Measurements from ENCODE around the gene ITGA1. TPM values are rescaled to one million over a fixed set of nuclear protein-coding genes. Genes with fewer than 3 reads are reported as not detected.

Gene ITGA1
- polyA plus RNA-seq, 1 experiment, result 148 TPM

- no peak for TF ChIP-seq CTCF (IDR thresholded peaks at IDR 0.05; ENCODE audit: low read depth, low read length)
- DNase-seq (ENCODE audit: low read depth, low spot score), result no peak
- CTCF ChIA-PET, result interaction anchor here (1.2 kb wide), 1 partner anchor 10 kb away, joined by 5 read pairs; no protein-coding TSS in a partner anchor
- POLR2A ChIA-PET, result interaction anchor here (0.5 kb wide), 1 partner anchor 11 kb away, joined by 3 read pairs; no protein-coding TSS in a partner anchor
- no peaks in the 10 kb centered on the region for H3K9me3 ChIP-seq (ENCODE audit: control insufficient read depth, insufficient read depth, low read length)
- no peaks in the 10 kb centered on the region for H3K27me3 ChIP-seq (ENCODE audit: control insufficient read depth, insufficient read depth, low read length)
- no peak overlapping the region for H3K4me3 ChIP-seq (ENCODE audit: low read depth, low read length)
- no peak overlapping the region for H3K27ac ChIP-seq (ENCODE audit: low read depth, low read length)
Observed at GRCh38 chr5:52821901-52822300, 34.2 kb downstream of the ITGA1 start.

DNA sequence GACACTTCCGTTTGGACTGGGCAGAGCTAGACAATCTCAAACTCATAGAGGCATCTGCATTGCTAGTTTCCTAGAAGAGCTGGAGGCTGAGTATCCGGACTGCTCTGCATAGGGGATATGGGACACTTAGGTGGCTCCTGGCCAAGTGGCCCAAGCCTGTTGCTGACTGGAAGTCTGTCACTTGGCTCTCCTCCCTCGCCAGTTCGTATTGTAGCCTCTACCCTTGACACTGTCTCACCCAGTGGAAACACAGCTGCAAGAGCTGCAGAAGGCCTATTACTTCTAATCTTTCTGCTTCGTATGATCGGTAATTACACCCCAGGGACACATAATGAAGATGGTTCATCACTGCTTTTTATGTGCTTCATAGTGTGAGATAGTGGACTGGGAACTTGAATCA, 34.7 kb downstream of the ITGA1 start:
- Histone ChIP-seq H3K27me3 (ENCODE audit: control insufficient read depth, insufficient read depth, low read length) (no peaks in the 10 kb centered on the region), H3K27ac (ENCODE audit: low read depth, low read length) (no peak overlapping the region), H3K9me3 (ENCODE audit: control insufficient read depth, insufficient read depth, low read length) (no peaks in the 10 kb centered on the region), H3K4me3 (ENCODE audit: low read depth, low read length) (no peak overlapping the region)
- ChIA-PET CTCF (interaction anchor here (1.2 kb wide), 1 partner anchor 10 kb away, joined by 5 read pairs; no protein-coding TSS in a partner anchor), POLR2A (interaction anchor here (0.5 kb wide), 1 partner anchor 11 kb away, joined by 3 read pairs; no protein-coding TSS in a partner anchor)
- no peak for DNase-seq (ENCODE audit: low read depth, low spot score)
- no peak for TF ChIP-seq CTCF (IDR thresholded peaks at IDR 0.05; ENCODE audit: low read depth, low read length)

DNA sequence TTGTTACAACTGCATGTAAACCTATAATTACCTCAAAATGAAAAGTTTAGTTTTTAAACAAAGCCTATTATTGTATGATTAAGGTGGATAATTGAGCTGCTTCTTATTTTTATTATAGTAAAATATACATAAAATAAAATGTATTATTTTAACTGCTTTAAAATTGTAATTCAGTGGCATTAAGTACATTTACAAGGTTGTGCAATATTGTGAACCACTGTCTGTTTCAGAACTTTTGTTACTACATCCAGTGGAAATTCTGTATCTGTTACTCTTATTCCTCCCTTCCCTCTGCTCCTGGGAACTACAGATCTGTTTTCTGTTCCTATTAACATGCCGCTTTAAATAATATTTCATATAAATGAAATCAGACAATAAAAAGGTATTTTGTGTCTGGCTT, 37.1 kb downstream of the ITGA1 start:
- Histone ChIP-seq H3K27me3 (ENCODE audit: control insufficient read depth, insufficient read depth, low read length) (no peaks in the 10 kb centered on the region), H3K4me3 (ENCODE audit: low read depth, low read length) (no peak overlapping the region), H3K9me3 (ENCODE audit: control insufficient read depth, insufficient read depth, low read length) (no peaks in the 10 kb centered on the region), H3K27ac (ENCODE audit: low read depth, low read length) (no peak overlapping the region)
- DNase-seq (ENCODE audit: low read depth, low spot score), result no peak
- no peak for TF ChIP-seq CTCF (IDR thresholded peaks at IDR 0.05; ENCODE audit: low read depth, low read length)
- POLR2A ChIA-PET, result no interaction called here
- CTCF ChIA-PET, result no interaction called here

DNA sequence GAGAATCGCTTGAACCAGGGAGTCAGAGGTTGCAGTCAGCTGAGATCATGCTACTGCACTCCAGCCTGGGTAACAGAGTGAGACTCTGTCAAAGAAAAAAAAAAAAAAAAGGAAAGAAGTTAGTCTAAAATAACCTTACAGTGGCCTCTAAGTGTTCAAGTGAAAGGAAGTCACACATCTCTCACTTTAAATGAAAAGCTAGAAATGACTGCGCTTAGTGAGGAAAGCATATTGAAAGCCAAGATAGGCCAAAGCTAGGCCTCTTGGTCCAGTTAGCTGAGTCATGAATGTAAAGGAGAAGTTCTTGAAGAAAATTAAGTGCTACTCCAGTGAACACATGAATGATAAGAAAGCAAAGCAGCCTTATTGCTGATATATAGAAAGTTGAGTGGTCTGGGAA, 38.1 kb downstream of the ITGA1 start:
- Histone ChIP-seq H3K9me3 (ENCODE audit: control insufficient read depth, insufficient read depth, low read length) (no peaks in the 10 kb centered on the region), H3K27ac (ENCODE audit: low read depth, low read length) (no peak overlapping the region), H3K27me3 (ENCODE audit: control insufficient read depth, insufficient read depth, low read length) (no peaks in the 10 kb centered on the region), H3K4me3 (ENCODE audit: low read depth, low read length) (no peak overlapping the region)
- ChIA-PET CTCF (no interaction called here), POLR2A (no interaction called here)
- no peak for DNase-seq (ENCODE audit: low read depth, low spot score)
- TF ChIP-seq CTCF (IDR thresholded peaks at IDR 0.05; ENCODE audit: low read depth, low read length), result no peak

GRCh38 chr5:52827815-52828214, 40.1 kb downstream of the ITGA1 start:
- no peak for TF ChIP-seq CTCF (IDR thresholded peaks at IDR 0.05; ENCODE audit: low read depth, low read length)
- no peaks in the 10 kb centered on the region for H3K27me3 ChIP-seq (ENCODE audit: control insufficient read depth, insufficient read depth, low read length)
- ChIA-PET CTCF (no interaction called here), POLR2A (no interaction called here)
- no peak overlapping the region for H3K27ac ChIP-seq (ENCODE audit: low read depth, low read length)
- no peak overlapping the region for H3K4me3 ChIP-seq (ENCODE audit: low read depth, low read length)
- no peaks in the 10 kb centered on the region for H3K9me3 ChIP-seq (ENCODE audit: control insufficient read depth, insufficient read depth, low read length)
- DNase-seq (ENCODE audit: low read depth, low spot score), result no peak
